NK-92 treated with Interleukin-12 subunit alpha and Interleukin-12 subunit beta, amount 100 ng/mL, for 24 hours (cell line): ENCODE data around the gene PTH2.
"Not testable (repeated sequence)": the region's sequence is repeated elsewhere in the genome, so short reads cannot be mapped to it uniquely, and the experiment has no call there.

Experiments used
- DNase-seq: peaks from one replicate; lab custom pipeline; 2025; lab: John Stamatoyannopoulos, UW

The PTH2 gene

DNA sequence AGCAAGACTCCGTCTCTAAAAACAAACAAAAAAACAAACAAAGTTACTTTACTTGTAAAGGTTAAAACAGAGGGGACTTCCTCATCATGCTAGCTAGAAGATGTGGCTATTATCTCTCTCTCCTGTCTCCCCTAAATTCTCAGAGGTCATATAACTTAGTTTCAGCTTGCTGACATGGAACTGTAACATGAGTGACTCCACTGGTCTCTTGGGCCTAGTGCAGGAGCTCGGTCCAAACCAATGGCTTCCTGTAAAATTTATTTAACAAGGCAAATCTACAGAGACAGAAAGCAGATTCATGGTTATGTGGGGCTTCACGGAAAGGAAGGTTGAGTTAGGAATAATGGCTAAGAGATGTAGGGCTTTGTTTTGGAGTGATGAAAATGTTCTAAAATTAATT is 44.7 kb downstream of the PTH2 start:
- no peak for DNase-seq

DNA sequence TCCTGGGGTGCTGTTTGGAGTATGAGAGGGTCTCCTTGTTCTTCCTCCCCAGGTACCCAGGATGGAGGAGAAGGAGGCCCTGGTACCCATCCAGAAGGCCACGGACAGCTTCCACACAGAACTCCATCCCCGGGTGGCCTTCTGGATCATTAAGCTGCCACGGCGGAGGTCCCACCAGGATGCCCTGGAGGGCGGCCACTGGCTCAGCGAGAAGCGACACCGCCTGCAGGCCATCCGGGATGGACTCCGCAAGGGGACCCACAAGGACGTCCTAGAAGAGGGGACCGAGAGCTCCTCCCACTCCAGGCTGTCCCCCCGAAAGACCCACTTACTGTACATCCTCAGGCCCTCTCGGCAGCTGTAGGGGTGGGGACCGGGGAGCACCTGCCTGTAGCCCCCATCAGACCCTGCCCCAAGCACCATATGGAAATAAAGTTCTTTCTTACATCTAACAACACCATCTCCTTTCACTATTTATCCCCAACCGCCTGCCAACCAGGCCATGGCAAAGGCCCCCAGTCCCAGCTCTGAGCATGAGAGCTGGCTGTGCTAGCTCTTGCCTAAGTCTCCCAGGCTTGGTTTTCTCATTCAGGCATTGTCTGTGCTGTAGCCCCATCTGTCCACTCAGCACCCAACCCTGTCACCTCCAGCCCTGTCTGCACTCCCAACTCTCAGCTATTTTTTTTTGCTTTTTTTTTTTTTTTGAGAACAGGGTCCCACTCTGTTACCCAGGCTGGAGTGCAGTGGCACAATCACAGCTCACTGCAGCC is 48.4 kb downstream of the PTH2 start:
- no peak for DNase-seq

DNA sequence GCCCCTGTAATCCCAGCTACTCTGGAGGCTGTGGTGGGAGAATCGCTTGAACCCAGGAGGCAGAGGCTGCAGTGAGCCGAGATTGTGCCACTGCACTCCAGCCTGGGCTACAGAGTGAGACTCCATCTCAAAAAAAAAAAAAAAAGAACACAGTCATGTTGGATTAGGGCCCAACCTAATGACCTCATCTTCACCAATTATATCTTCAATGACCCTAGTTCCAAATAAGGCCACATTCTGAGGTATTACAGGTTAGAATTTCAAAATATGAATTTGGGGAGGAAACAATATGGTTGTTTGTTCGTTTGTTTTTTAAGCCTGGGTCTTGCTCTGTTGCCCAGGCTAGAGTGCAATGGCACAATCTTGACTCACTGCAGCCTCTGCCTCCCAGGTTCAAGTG is 50.1 kb downstream of the PTH2 start:
- not testable (repeated sequence) for DNase-seq
